ENCODE results near the gene TTC32.

The TTC32 gene

DNA sequence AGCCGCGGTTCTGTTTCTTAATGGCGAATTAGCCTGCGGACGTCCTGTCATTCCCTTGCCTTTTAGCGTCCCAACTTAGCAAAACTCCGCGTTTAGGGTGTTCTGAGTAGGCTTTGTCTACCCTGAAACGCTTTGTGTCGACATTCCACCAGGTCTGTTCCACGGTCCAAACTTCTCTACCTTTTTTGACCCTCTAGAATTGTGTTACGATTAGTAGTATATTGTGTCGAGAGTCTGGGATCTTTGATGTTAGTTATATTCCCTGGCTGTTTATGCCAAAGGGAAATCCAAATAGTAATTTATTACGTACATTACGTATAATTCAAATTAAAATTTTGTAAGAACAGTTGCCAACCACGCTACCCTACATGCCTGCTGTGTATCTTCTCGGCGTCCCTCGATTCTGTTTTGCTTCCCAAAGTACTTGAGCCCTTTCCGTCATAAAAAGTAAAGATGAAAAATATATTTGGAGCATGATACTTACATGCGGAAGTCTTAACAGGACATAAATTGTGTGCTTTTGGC, 495 bp upstream of the TTC32 start:
- peak overlapping the region; percentile 66 to 99 for H3K4me3 ChIP-seq
- no peak for DNase-seq
- intact Hi-C loops (cut with DNase I; ENCODE audit: low total_unique reads): no loop called here
- H3K36me3 ChIP-seq: no peaks in the 10 kb centered on the region
- H3K9me3 ChIP-seq: no peaks in the 10 kb centered on the region
- TF ChIP-seq, protein P1, sequence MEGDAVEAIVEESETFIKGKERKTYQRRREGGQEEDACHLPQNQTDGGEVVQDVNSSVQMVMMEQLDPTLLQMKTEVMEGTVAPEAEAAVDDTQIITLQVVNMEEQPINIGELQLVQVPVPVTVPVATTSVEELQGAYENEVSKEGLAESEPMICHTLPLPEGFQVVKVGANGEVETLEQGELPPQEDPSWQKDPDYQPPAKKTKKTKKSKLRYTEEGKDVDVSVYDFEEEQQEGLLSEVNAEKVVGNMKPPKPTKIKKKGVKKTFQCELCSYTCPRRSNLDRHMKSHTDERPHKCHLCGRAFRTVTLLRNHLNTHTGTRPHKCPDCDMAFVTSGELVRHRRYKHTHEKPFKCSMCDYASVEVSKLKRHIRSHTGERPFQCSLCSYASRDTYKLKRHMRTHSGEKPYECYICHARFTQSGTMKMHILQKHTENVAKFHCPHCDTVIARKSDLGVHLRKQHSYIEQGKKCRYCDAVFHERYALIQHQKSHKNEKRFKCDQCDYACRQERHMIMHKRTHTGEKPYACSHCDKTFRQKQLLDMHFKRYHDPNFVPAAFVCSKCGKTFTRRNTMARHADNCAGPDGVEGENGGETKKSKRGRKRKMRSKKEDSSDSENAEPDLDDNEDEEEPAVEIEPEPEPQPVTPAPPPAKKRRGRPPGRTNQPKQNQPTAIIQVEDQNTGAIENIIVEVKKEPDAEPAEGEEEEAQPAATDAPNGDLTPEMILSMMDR (IDR thresholded peaks at IDR 0.05): no peak
- peak overlapping the region; percentile 85 to 96 for H3K27ac ChIP-seq
- H3K27me3 ChIP-seq: no peaks in the 10 kb centered on the region
- H3K4me1 ChIP-seq: peaks cover 0 to 40% (median 29%) of the 10 kb centered on the region in 4 donors

DNA sequence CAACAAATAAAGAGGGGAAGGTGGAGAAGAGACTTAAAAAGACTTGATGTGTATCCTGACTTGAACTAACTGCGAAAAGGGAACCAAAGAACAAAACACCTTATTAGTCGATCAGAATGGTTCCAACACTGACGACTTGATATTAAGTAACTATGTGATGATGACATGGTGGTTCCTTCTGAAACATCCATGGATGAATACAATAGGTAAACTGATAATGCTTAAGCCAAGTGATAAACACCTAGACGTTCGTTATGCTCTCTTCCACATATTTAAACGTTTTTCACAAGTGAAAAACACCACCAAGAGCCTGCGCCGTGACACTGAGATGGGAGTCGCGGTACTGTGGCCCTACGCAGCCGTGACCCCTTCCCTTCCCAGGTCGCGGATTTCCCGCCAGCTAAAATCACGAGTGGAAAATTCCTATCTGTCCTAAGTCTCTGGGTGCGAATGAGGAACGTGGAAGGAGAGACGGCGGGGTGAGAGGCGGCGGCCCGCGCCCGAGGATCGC, 797 bp downstream of the TTC32 start:
- peak overlapping the region; percentile 66 to 99 for H3K4me3 ChIP-seq
- TF ChIP-seq, protein P1 (IDR thresholded peaks at IDR 0.05): no peak
- no peaks in the 10 kb centered on the region for H3K36me3 ChIP-seq
- H3K27me3 ChIP-seq: no peaks in the 10 kb centered on the region
- H3K27ac ChIP-seq: peak overlapping the region; percentile 85 to 96
- intact Hi-C loops (cut with DNase I; ENCODE audit: low total_unique reads): no loop called here
- no peaks in the 10 kb centered on the region for H3K9me3 ChIP-seq
- peaks cover 0 to 51% (median 36%) of the 10 kb centered on the region in 4 donors for H3K4me1 ChIP-seq
- no peak for DNase-seq

DNA sequence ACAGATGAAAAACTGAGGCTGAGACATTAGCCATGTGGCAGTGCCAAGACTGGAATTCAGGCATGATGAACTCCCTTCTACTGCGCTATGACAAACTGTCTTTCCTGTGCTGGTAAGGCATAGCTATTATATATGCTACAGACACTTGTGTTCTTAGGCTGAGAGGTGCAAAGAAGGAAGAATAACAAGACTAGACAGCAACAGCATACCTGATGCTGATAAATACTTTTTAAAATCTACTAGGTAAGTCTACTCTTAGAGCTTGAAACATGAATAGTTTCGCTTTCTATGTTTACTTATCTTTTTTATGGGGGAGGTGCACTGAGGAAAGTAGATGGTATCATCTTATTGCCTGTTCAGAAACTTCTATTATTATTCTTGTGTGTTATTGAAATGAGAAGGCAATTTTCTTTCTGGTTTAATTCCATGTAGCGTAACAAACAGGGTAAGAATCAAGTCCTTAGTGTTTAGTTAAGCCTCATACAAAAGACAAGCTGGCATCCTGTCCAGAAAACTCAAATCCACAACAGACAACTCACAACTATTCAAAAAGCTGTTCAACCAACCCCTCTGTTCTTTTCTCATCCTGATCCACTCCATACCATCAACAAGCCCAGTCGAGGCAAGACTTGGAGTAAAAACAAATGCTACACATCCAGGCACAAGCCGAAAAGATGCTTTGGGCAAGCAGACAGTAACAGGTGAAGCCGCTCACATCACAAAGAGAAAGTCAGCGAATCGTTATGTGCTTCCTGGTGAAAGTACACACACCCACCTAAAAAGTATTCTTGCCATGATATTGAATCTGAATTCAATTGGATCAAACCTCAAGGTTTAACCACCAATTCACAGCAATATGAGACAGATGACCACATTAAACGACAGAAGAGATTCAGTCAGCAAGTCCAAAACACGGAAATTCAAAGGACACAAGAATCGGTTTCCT, 1.5 kb downstream of the TTC32 start:
- TF ChIP-seq, protein P1 (IDR thresholded peaks at IDR 0.05): no peak
- no peak for DNase-seq
- H3K27ac ChIP-seq: peak overlapping the region; percentile 85 to 96
- H3K36me3 ChIP-seq: no peaks in the 10 kb centered on the region
- intact Hi-C loops (cut with DNase I; ENCODE audit: low total_unique reads): no loop called here
- peaks cover 0 to 58% (median 38%) of the 10 kb centered on the region in 4 donors for H3K4me1 ChIP-seq
- H3K4me3 ChIP-seq: peak overlapping the region; percentile 66 to 99
- no peaks in the 10 kb centered on the region for H3K27me3 ChIP-seq
- H3K9me3 ChIP-seq: no peaks in the 10 kb centered on the region

DNA sequence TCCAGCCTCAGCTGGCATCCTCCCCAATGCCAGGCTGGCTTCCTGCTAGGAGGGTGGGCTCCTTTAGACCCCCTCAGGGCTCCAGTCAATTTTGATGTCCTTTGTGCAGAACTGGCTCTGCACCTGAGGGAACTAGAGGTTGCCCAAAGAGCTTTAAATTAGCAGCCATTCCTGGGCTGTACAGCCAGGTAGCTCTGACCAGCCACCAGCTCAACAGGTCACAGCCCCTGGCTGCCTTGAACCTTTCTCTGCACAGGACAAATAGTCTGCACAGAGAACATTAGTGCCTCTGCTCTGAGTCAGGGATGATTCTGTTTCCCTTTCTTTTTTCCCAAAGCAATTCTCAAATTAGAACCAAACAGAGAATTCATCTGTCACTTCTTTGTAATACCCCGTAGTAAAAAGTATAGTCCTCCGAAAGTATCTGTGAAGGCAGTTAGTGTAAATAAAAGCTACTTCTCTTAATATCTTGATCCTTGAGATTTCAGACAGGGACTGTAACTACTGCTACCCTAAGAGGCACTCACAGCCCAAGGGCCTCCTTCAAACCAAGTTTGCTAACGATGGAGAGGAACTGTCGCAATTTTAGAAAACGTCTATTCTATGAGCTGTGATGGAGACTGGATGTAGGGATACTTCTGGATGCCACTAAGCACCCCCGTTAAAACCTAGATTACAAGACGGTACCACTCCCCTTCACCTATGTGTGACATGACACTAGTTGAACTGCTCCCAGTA, 3.0 kb downstream of the TTC32 start:
- no peaks in the 10 kb centered on the region for H3K9me3 ChIP-seq
- H3K36me3 ChIP-seq: no peaks in the 10 kb centered on the region
- no peak overlapping the region for H3K27ac ChIP-seq
- no peak for DNase-seq
- intact Hi-C loops (cut with DNase I; ENCODE audit: low total_unique reads): no loop called here
- peaks cover 0 to 58% (median 39%) of the 10 kb centered on the region in 4 donors for H3K4me1 ChIP-seq
- no peaks in the 10 kb centered on the region for H3K27me3 ChIP-seq
- TF ChIP-seq, protein P1 (IDR thresholded peaks at IDR 0.05): no peak
- no peak overlapping the region for H3K4me3 ChIP-seq

DNA sequence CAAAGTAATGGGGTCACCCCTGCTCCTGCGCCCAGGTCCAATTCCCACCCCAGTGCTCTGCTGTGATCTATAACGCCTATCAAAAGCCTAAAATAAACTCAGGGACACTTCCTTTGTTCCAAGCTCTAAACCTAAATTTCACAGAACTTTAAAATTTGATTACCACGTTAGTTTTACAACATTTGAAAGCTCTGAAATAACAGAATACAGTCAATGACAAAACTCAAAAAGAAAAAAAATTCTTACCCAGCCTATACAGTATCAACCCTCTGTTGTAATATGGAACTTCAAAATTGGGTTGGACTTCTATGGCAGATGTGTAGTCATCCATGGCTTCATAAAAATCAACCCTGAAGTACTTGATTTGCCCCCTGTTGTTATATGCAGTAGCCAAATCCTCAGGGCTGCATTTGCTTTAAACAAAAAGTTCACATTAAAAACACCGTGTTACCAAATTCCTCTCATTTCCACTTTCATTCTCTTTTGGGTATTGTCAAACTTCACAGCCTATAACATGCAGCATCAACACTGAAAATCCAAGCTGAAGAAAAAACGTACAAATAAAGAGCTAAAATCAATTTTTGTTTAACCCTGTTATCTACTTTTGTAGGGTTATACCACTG, 4.0 kb downstream of the TTC32 start:
- no peak for DNase-seq
- TF ChIP-seq, protein P1 (IDR thresholded peaks at IDR 0.05): no peak
- Histone ChIP-seq H3K36me3 (no peaks in the 10 kb centered on the region), H3K9me3 (no peaks in the 10 kb centered on the region), H3K27ac (no peak overlapping the region), H3K4me1 (peaks cover 0 to 56% (median 39%) of the 10 kb centered on the region in 4 donors), H3K4me3 (no peak overlapping the region), H3K27me3 (no peaks in the 10 kb centered on the region)
- intact Hi-C loops (cut with DNase I; ENCODE audit: low total_unique reads): no loop called here

Measured in tibial artery (tissue), 4 donors.